Right renal cortex interstitium (tissue), 3 donors: ENCODE measurements around the gene BEGAIN. TPM values are rescaled to one million over a fixed set of nuclear protein-coding genes. Genes with fewer than 3 reads are reported as not detected.

ENCODE experiments used
- DNase-seq, 3 donors: peaks; one replicate each; pipeline ENCODE4 v3.0.0-alpha.2; 2013; ENCODE audit warnings: low read depth in 3 of 3, low spot score in 2 of 3
- polyA plus RNA-seq, 3 donors: library from polyadenylated mRNA; unstranded; fragments of 120-200 nt; gene quantifications; one replicate each; pipeline ENCODE4 v1.2.1, GENCODE V29; 2013; ENCODE audit not compliant: insufficient read length in 3 of 3

Gene BEGAIN
- polyA plus RNA-seq, 3 donors: 1.2 to 2.3 (median 1.8) TPM

DNA sequence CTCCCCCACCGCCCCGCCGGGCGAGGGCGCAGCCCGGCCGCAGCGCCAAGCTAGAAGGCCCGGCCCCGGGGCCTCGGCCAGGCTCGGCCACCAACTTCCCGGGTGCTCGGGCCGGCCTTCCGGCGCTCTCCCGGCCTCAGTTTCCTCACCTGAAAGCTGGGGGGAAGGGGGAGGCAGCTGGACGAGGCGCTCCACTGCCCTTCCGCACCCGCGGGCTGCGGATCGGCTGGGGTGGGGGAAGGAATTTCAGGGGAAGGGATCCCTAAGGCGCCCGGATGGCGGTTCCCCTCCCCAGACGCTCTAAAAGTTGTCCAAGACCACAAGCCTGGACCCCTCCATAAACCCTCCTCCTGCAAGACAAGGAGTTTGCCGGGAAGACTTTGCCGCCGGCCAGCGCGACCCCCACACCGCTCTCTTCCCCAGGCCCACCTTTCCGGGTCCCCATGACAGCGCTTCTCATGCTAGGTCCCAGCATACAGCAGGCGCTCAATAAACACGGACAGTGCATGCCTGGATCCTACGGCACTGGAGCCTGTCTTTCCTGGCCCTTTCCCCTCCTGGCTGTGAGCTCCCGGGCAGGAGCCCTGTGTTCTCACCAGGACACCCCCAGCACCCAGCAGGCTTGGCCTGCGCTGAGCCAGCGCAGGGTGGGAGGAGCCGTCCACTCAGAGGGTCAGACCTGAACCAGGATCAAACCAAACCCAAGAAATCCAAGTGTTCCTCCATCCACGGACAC, 18.1 kb downstream of the BEGAIN start:
- DNase-seq: no peak

DNA sequence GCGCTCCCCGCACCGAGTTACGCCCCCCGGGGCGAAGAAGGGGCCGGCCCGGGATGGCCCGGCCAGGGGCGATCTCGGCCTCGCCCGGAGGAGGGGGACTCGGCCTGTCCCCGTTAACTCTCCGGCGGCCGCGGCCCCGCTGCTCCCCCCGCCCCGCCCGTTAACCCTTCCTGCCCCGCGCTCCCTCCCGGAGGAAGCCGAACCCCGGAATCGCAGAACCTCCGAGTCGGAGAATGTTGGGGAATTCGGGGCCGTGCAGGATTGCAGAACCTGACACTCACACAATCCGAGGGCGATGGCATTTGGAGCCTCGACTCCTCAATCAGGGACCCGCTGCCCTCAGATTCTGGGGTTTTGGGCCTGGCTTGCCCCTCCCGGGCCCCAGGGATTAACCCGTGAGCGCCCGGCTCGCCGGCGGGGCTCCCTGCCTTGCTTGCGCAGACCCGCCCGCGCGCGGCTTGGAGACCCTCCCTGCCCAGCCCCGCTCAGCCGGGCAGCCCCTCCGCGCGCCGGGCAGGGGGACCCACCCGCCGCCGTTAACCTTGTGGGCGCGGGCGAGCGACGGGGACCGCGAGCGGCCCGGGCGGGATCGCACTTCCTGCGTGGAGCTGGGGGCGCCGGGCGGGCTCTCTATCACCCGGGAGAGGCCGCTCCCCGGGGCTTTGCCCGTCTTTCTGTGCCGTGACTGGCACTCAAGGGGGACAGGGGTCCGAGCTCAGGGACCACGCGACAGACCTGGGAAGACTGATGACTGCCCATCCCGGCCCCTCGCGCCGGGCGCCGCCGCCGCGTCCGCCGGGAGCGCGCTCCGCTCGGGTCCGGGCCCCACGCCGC, 18.8 kb downstream of the BEGAIN start:
- no peak for DNase-seq

DNA sequence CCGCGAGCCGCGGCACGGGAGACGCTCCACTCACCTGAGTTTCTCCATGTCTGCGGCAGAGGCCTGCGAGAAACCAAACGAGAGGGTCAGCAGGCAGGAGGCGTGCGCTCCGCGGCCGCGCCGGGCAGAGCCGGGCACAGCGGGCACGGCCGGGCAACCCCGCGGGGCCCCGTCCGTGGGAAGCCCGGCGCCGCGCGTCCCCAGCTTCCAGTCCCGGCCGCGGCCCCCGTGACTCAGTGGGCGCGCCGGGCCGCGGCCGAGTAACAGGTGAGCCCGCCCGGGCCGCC, 19.4 kb downstream of the BEGAIN start:
- no peak for DNase-seq

DNA sequence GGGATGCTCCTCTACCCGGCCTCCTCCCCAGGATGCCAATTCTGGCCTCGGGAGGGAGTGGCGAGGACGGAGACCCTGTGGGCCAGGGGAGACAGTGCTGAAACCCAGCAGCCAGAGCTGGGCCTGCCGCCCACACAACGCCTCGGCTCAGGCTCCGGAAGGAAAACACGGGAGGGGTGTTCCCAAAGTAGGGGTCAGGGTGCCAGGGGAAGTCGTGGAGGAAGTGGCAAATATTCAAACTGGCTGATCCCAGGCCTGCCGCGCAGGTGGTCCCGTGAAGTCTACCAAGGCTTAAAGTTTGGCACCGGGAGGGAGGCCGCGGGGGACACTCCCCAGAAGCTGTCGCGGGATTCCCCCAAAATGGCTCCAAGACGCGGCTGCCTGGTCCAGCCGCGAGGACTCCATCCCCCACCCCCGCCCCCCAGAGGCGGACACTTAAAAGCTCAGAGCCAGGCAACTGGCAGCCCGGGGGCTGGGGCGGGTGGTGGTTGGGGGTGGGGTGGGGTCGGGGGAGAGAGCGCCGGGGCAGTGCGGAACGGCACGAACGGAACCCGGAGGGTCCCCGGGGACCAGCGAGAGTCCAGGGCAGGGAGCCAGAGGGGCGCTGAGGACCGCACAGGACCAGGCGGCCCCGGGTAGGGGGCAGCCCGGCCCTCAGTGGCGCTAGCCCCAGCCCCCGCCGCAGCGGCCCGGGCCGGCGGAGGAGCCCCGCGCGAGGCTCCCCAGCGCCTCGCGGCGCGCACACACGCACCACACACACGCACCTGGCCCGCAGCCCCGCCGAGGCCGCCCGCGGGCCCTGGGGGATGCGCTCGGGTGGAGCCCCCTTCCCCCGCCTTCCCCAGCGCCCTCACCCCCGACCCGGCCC, 20.0 kb downstream of the BEGAIN start:
- no peak for DNase-seq

DNA sequence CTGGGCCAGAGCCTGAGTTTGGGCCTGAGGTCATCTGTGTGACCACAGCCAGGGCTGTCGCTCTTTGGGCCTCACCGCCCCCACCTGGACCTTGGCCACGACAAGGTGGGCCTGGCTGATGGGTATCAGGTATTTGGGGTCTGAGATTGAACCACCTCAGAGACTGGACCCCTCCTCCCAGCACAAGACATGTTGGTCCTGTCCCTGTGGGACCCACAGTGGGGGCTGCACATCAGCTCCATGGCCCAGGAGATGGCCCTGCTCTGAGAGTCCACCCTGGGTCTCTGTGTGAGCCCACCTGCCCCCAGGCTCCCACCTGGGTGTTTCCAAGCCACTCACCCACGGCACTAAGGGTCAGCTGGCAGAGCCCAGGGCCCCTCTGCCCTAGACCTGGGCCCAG, 20.6 kb downstream of the BEGAIN start:
- no peak for DNase-seq

DNA sequence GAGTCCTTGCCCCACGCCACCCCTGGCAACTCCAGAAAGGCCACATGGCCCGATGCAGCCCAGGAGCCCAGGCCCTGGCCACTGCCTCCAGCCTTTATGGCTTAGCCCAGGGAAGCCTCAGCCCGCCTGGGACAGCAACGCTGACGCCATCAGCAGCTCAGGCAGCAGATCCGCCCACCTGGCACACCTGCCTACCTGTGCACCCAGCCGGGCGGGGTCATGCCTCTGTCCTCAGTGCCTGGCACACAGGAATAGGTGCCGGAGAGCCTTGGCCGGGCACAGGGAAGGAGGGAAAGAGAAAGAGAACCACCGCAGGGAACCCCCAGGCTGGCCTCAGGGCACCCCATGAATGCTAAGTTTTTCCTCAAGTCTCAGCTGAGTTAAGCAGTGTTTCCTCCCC, 21.1 kb downstream of the BEGAIN start:
- DNase-seq: no peak

DNA sequence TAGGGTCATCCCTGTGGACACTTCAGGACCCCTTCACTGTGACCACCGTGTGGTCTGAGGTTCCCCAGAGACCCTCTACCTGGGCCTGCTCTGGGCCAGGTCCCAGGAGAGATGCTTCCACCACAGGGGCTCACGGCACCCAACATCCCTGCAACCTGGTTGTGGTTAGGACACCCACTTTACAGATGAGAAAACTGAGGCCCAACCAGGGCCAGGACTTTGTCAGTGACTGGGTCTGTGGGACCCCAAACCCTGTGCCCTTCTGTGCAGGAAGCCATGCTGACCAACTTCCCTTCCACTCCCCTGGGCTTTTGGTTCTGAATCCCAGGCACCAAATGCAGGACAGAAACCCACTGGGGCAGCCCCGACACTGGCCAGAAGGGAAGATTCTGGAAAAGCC, 21.6 kb downstream of the BEGAIN start:
- no peak for DNase-seq

DNA sequence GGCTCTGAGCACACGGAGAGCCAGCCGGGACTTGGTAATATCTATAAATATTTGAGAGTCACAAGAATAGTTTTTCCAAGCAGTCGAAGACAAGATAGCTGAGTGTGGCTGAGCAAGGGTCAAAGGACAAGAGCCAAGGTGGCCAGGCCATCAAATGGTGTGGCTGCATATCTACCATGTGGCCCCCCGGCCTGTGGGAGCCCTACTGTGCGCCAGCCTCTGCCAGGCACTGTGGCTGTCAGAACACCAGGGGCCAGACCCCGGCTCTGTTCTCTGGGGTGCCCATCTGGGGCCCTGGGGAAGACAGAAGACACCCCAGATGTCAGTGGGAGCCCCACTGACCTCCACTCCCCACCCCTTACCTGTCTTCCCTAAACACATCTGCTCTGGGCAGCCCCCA, 22.7 kb downstream of the BEGAIN start:
- no peak for DNase-seq

DNA sequence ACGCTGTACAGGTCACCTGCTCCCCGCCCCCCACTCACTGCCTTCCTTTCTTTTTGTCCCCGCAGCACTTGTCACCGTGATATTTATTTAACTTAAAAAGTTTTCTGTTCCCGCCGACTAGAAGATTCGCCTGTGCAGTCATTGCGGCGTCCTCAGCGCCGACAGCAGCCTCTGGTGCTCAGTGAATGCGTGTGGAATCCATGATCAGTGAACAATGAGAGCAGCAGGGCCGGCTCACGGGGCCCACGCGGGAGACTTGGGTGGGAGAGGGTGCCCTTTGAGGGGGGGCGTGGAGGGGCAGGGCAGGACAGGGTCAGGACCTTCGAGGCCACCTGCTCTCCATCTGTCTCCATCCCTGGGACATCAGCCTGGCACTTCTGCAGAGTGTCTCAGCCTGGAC, 24.5 kb downstream of the BEGAIN start:
- DNase-seq: no peak

DNA sequence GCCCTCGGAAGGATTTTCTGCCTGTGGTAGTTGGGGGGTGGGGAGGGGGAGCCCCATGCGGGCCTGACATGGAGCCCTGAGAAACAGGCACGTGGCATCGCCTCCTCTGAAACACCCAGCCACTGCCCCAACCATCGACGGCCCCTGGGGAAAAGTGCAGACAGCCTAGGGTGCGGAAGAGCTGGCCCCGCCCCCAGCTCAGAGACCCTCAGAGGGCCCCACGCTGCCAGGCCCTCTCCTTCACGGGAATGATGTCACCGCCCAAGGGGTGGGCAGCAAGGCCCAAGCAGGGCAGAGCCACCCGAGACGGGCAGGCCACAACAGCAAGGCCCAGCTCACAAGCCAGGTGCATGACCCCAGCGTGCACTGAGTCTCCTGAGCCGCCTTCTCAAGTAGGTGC, 26.2 kb downstream of the BEGAIN start:
- no peak for DNase-seq

DNA sequence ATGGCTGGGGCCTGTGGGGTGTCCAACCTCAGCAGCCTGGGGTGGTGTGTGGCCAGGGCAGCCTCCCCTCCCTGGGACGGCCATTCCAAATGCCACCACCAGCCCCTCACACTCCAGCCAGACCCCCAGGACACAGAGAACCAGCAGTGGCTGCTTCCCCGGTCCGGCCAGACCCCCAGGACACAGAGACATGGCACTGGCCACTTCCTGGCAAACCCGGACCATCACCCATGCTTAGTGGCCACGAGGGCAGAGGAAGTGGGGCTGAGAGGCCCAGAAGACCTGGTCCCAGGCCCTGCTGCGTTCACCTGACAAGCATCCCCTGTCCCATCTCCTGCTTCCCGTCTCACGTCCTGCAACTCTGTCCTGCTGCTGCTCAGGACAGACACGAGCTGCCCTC, 26.7 kb downstream of the BEGAIN start:
- DNase-seq: no peak

DNA sequence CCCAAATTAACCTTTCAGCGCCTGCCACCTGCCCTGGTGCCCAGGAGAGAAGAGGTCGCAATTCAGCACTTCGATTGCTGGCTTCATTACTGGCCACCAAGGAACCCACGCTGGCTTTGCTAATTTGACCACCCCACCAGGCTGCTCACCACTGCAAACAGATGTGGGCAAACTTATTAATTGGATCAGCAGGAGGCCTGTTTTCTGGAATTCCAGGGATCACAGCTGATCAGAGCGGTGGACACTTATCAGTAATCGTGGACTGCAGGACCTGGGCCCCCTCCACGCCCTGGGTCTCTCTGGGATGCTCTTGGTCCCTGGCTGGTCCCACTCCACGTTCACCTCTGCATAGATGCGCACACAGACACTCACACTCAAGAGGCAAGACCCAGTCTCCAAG, 27.8 kb downstream of the BEGAIN start:
- DNase-seq: no peak

DNA sequence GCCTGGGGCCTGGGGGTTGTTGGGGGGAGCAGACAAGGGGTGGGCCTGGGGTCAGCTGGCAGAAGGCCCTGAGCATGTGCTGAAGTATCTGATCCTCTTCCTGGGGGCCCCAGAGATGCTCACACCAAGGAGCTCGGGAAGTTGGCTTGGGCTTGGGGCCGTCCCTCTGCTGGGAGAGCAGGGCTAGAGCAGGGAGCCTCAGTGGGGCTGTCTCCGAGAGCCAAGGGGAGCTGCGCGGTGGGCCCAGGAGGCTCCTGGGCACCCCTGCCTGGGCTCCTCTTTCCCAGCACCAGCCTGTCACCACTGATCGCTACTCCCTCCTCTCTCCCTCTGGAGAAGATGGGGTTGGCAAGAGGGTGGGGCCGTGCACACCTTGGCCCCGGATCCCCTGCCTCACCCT, 28.3 kb downstream of the BEGAIN start:
- DNase-seq: no peak

DNA sequence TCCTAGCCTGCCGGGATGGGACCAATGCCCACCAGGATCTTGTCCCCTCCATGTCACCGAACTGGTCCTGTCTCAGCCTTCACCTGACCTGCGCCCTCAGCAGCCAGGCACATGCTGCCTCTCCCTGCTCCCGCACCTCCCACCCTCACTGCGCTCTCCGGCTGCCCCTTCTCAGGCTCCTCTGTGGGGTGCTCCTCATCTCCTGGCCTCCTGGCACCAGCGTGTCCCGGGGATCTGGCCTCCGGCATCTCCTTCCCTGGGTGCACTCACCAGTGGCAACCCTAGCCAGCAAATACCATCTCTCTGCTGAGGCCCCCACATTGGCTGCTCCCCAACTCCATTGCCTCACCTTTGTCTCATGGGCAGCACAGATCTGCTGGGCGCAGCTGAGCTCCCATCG, 29.0 kb downstream of the BEGAIN start:
- DNase-seq: no peak

DNA sequence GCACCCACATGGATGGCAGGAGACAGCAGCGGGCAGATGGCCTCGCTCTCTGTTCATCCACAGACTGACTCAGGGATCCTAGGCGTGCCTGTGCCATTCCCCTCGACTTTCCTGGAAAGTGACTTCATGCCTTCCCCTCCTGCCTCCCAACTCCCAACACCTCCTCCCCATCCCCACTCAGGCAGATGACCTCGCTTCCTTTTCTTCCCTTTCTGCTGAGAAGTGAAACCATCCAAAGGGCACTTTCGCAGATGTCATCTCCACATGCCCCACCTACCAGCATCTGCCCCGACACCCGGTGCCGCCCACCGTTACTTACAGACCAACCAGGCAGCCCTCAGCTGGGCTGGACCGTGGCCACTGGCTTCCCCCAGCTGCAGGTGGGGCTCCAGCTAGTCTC, 29.6 kb downstream of the BEGAIN start:
- DNase-seq: no peak

DNA sequence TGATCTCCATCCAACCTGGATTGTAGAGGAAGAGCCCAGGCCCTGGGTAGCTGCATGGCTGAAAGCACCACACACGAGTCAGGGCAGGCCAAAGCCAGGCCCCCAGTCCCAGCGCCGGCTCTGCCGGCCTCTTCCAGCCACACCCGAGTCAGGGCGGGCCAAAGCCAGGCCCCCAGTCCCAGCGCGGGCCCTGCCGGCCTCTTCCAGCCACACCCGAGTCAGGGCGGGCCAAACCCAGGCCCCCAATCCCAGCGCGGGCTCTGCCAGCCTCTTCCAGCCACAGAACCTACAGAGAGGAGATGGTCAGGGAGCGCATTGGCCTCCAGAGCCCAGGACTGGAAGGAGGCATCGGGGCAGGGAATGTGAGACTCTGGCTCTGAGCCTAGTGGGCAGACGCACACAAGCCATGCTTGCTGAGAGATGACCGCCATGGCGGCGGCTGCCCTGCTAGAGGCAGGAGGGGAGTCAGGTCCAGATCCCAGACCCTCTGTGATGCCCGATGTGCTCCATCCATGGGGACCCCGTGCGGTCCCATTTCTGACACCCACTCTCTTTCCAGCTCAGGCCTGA, 30.2 kb downstream of the BEGAIN start:
- DNase-seq: no peak

DNA sequence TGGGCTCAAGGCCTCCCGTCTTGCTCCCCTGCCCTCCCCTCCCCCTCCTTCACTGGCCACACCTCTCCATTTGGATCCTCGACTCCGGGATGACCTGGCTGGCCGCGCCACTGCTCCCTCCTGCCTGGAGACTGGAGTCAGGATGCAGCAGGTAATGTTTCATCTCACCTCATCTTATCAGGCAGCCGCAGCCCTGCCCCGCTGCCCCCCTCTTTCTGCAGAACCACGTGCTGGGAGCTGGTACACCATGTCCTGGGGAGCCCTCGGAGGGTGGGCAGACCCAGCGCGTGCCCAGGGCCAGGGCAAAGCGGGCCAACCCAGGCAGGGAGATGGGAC, 31.1 kb downstream of the BEGAIN start:
- DNase-seq: no peak

DNA sequence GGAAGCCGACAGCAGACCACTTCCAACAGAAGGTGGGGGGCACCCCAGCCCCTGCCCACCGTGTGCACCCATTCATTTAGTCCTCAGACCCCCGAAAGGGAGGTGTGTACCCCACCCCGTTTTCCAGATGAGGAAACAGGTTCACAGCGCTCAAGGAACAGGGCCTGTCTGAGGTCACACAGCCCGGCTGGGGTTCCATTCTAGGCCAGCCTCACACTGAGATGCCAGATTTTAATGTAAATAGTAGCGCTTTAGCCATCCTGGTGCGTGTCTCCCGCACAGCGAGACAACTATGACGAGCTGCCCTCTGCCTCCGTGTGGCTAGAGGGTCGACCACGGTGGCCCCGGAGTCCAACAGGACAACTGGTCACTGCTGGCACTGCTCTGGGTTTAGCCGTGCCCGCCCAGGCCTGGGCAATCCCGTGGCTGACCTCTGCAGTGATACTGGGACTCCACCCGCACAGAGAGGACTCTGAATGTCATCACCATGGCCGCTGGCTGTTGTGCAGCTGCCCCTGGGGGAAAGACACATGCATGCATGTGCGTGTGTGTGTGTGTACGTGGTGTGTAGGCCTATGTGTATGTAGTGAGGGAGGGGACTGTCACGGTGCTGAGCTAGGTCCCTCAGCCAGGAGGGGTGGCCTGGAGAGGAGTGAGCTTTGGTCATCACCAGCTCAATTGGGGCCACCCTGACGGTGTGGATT, 31.6 kb downstream of the BEGAIN start:
- no peak for DNase-seq

DNA sequence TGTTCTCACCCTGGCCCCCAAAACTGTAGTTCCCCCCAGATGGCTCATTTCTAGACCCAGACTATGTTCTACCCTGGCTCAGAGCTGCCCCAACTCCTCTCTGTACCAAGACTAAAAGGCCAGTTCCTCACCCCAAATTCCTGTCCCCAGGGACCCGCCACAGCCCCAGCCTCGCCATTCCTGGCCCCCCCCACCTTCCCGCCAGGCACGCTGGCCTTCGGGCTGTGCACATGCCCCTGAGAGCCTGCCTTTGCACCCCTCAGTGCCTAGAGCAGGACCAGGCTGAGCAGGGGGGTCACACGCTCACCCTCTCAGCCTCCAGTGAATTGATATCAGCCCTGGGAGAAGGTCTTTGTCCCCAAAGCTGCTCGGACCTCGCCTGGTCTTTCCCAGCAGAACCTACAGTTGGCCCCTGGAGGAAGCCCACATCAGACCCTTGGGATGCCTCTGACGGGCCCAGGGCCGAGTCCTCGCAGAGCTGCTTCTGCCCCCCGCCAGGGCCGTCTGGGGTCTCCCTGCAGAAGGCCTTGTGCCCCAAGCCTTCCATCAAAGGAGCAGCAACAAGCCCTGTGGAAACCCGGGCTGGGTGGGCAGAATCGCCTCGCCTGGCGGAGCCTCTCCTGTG, 32.4 kb downstream of the BEGAIN start:
- no peak for DNase-seq

DNA sequence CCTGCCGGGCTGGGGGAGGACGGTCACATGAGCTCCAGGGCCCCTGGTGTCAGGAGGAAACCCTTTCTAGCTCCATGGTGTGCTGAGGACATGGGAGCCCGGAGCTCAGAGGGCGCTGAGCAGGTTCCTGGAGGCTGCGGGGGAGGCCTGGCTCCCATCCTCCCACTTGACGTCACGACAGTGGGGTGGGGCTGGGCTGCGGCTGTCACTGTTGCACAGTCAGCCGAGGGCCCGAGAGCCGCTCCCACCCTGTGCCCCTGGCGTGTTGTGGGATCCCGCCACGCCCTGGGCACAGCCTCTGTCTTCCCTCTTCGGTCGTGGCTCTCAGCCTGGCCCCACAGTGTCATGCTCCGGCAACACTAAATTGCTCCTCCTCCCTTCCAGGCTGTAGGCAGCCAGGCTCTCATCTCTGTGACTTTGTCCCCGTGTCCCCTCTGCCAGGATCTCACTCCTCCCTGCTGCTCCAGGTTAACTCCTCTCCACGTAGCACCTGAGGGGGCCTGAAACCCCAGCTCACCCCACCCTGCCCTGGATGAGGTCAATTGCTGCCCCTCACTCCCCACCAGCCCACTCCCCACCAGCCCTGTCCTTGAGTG, 33.0 kb downstream of the BEGAIN start:
- no peak for DNase-seq
